ENCODE data around the gene INO80E. TPM values are rescaled to one million over a fixed set of nuclear protein-coding genes. Genes with fewer than 3 reads are reported as not detected.

Gene INO80E
- total and polyA plus RNA-seq, 2 of the 8 experiments (the other 6 are each of a cell fraction or from before 2014, with no cell fraction given) = 43.0 to 91.2 TPM

DNA sequence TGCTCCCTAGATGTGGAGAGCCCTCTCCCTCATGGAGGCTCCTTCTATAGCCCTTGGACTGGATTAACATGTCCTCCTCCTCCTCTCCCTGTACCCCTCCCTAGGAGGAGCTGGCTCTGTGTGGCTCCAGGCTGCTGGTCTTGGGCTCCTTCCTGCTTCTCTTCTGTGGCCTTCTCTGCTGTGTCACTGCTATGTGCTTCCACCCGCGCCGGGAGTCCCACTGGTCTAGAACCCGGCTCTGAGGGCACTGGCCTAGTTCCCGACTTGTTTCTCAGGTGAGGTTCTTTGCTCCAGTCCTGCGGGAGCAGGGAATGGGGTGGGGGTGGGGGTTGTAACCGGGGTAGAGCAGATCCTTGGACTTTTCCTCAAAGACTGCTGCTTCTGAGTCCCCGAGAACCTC is 24.7 kb upstream of the INO80E start (continued):
- TF ChIP-seq, protein P1, sequence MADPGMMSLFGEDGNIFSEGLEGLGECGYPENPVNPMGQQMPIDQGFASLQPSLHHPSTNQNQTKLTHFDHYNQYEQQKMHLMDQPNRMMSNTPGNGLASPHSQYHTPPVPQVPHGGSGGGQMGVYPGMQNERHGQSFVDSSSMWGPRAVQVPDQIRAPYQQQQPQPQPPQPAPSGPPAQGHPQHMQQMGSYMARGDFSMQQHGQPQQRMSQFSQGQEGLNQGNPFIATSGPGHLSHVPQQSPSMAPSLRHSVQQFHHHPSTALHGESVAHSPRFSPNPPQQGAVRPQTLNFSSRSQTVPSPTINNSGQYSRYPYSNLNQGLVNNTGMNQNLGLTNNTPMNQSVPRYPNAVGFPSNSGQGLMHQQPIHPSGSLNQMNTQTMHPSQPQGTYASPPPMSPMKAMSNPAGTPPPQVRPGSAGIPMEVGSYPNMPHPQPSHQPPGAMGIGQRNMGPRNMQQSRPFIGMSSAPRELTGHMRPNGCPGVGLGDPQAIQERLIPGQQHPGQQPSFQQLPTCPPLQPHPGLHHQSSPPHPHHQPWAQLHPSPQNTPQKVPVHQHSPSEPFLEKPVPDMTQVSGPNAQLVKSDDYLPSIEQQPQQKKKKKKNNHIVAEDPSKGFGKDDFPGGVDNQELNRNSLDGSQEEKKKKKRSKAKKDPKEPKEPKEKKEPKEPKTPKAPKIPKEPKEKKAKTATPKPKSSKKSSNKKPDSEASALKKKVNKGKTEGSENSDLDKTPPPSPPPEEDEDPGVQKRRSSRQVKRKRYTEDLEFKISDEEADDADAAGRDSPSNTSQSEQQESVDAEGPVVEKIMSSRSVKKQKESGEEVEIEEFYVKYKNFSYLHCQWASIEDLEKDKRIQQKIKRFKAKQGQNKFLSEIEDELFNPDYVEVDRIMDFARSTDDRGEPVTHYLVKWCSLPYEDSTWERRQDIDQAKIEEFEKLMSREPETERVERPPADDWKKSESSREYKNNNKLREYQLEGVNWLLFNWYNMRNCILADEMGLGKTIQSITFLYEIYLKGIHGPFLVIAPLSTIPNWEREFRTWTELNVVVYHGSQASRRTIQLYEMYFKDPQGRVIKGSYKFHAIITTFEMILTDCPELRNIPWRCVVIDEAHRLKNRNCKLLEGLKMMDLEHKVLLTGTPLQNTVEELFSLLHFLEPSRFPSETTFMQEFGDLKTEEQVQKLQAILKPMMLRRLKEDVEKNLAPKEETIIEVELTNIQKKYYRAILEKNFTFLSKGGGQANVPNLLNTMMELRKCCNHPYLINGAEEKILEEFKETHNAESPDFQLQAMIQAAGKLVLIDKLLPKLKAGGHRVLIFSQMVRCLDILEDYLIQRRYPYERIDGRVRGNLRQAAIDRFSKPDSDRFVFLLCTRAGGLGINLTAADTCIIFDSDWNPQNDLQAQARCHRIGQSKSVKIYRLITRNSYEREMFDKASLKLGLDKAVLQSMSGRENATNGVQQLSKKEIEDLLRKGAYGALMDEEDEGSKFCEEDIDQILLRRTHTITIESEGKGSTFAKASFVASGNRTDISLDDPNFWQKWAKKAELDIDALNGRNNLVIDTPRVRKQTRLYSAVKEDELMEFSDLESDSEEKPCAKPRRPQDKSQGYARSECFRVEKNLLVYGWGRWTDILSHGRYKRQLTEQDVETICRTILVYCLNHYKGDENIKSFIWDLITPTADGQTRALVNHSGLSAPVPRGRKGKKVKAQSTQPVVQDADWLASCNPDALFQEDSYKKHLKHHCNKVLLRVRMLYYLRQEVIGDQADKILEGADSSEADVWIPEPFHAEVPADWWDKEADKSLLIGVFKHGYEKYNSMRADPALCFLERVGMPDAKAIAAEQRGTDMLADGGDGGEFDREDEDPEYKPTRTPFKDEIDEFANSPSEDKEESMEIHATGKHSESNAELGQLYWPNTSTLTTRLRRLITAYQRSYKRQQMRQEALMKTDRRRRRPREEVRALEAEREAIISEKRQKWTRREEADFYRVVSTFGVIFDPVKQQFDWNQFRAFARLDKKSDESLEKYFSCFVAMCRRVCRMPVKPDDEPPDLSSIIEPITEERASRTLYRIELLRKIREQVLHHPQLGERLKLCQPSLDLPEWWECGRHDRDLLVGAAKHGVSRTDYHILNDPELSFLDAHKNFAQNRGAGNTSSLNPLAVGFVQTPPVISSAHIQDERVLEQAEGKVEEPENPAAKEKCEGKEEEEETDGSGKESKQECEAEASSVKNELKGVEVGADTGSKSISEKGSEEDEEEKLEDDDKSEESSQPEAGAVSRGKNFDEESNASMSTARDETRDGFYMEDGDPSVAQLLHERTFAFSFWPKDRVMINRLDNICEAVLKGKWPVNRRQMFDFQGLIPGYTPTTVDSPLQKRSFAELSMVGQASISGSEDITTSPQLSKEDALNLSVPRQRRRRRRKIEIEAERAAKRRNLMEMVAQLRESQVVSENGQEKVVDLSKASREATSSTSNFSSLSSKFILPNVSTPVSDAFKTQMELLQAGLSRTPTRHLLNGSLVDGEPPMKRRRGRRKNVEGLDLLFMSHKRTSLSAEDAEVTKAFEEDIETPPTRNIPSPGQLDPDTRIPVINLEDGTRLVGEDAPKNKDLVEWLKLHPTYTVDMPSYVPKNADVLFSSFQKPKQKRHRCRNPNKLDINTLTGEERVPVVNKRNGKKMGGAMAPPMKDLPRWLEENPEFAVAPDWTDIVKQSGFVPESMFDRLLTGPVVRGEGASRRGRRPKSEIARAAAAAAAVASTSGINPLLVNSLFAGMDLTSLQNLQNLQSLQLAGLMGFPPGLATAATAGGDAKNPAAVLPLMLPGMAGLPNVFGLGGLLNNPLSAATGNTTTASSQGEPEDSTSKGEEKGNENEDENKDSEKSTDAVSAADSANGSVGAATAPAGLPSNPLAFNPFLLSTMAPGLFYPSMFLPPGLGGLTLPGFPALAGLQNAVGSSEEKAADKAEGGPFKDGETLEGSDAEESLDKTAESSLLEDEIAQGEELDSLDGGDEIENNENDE (IDR thresholded peaks at IDR 0.05; ENCODE audit: insufficient replicate concordance, low read length) = no peak
- no peak for TF ChIP-seq BRCA1 (IDR thresholded peaks at IDR 0.05; ENCODE audit: low read depth, low read length)
- TF ChIP-seq PHF8 (conservative IDR thresholded peaks at IDR 0.05; ENCODE audit: low read depth, low read length) = no peak
